ENCODE results near the gene SHANK3. TPM values are rescaled to one million over a fixed set of nuclear protein-coding genes. Genes with fewer than 3 reads are reported as not detected.

The SHANK3 gene
- total and polyA plus RNA-seq, 3 donors from 2014 or later = 6.3 to 16.0 (median 11.4) TPM

DNA sequence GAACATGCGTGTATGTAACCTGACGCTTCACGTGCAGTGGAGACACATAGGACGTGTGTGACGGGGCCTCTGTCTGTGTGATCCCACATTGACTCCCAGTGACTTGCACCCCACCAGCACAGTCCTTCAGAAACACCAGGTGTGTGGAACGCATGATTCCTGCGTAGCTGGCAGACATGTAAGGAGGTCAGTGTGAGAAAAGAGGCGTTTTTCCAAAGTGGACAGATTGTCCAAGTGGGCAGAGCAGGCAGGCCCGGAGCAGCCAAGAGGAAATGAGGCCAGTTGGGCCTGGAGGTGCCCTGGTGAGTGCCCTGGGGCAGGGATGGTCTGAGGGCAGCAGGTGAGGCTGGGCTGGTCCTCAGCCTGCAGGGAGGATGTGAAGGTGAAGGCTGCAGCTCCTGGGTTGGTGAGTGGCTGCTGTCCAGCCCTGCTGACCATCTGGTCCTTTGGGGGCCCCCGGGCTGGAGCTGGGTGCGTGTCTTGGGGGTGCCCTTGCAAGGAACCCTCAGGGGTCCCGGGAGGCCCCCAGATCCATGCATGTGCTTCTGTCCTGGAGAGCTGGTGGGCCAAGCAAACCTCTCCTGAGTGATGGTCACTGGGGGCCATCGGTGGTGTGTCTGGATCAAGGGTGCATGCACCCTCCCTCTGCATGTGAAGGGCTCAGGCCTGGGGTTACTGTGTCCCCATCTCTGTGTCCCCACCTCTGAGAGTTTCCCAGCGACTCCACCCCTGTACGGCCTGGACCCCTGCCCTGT is 26.6 kb downstream of the SHANK3 start:
- no peak for DNase-seq
- no peaks in the 10 kb centered on the region for H3K27me3 ChIP-seq
- TF ChIP-seq, protein P1, sequence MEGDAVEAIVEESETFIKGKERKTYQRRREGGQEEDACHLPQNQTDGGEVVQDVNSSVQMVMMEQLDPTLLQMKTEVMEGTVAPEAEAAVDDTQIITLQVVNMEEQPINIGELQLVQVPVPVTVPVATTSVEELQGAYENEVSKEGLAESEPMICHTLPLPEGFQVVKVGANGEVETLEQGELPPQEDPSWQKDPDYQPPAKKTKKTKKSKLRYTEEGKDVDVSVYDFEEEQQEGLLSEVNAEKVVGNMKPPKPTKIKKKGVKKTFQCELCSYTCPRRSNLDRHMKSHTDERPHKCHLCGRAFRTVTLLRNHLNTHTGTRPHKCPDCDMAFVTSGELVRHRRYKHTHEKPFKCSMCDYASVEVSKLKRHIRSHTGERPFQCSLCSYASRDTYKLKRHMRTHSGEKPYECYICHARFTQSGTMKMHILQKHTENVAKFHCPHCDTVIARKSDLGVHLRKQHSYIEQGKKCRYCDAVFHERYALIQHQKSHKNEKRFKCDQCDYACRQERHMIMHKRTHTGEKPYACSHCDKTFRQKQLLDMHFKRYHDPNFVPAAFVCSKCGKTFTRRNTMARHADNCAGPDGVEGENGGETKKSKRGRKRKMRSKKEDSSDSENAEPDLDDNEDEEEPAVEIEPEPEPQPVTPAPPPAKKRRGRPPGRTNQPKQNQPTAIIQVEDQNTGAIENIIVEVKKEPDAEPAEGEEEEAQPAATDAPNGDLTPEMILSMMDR (IDR thresholded peaks at IDR 0.05) = no peak
- TF ChIP-seq POLR2A (IDR thresholded peaks at IDR 0.05) = no peak
- intact Hi-C loops (cut with DNase I; ENCODE audit: low total_unique reads) = no loop called here
- WGBS, 2 donors = 91 to 95% methylated on average over 12 to 15 of the region's 15 CpGs
- no peak overlapping the region for H3K4me3 ChIP-seq
- no peak overlapping the region for H3K27ac ChIP-seq
- H3K4me1 ChIP-seq = no peaks in the 10 kb centered on the region
- H3K36me3 ChIP-seq (ENCODE audit: low read depth, missing control alignments) = no peaks in the 10 kb centered on the region
- no peaks in the 10 kb centered on the region for H3K9me3 ChIP-seq

- no peak overlapping the region for H3K4me3 ChIP-seq
- H3K9me3 ChIP-seq = no peaks in the 10 kb centered on the region
- WGBS, 2 donors = 85 to 92% methylated on average over 14 to 15 of the region's 15 CpGs
- H3K27me3 ChIP-seq = no peaks in the 10 kb centered on the region
- intact Hi-C loops (cut with DNase I; ENCODE audit: low total_unique reads) = no loop called here
- H3K36me3 ChIP-seq (ENCODE audit: low read depth, missing control alignments) = no peaks in the 10 kb centered on the region
- H3K27ac ChIP-seq = no peak overlapping the region
- TF ChIP-seq POLR2A (IDR thresholded peaks at IDR 0.05) = no peak
- TF ChIP-seq, protein P1 (IDR thresholded peaks at IDR 0.05) = no peak
- H3K4me1 ChIP-seq = no peaks in the 10 kb centered on the region
- DNase-seq = no peak
These were observed 27.2 kb downstream of the SHANK3 start for GRCh38 chr22:50699756-50700386.

GRCh38 chr22:50700387-50701075 is 27.9 kb downstream of the SHANK3 start:
- no peak for DNase-seq
- Histone ChIP-seq H3K36me3 (ENCODE audit: low read depth, missing control alignments) (no peaks in the 10 kb centered on the region), H3K4me1 (no peaks in the 10 kb centered on the region), H3K9me3 (no peaks in the 10 kb centered on the region), H3K4me3 (no peak overlapping the region), H3K27me3 (no peaks in the 10 kb centered on the region), H3K27ac (no peak overlapping the region)
- 86 to 90% methylated on average over 16 to 19 of the region's 19 CpGs for WGBS, 2 donors
- intact Hi-C loops (cut with DNase I; ENCODE audit: low total_unique reads) = no loop called here
- TF ChIP-seq, protein P1 (IDR thresholded peaks at IDR 0.05) = no peak
- TF ChIP-seq POLR2A (IDR thresholded peaks at IDR 0.05) = no peak

GRCh38 chr22:50701076-50701419 is 28.4 kb downstream of the SHANK3 start:
- Histone ChIP-seq H3K9me3 (no peaks in the 10 kb centered on the region), H3K4me3 (no peak overlapping the region), H3K27me3 (no peaks in the 10 kb centered on the region), H3K27ac (no peak overlapping the region), H3K4me1 (no peaks in the 10 kb centered on the region), H3K36me3 (ENCODE audit: low read depth, missing control alignments) (no peaks in the 10 kb centered on the region)
- WGBS, 2 donors = 91 to 92% methylated on average over 6 to 7 of the region's 7 CpGs
- no peak for TF ChIP-seq POLR2A (IDR thresholded peaks at IDR 0.05)
- TF ChIP-seq, protein P1 (IDR thresholded peaks at IDR 0.05) = no peak
- intact Hi-C loops (cut with DNase I; ENCODE audit: low total_unique reads) = no loop called here
- no peak for DNase-seq
